Omental fat pad (tissue), 4 donors: ENCODE data around the gene CAV1. TPM values are rescaled to one million over a fixed set of nuclear protein-coding genes. Genes with fewer than 3 reads are reported as not detected.

Experiments used
- ATAC-seq: fragments of 150-250 bp; one replicate; pipeline ENCODE4 v1.9.1; 2016; ENCODE audit warnings: mild to moderate bottlenecking, moderate library complexity; ENCODE audit not compliant: low FRiP score
- DNase-seq: peaks from one replicate; pipeline ENCODE4 v3.0.0-alpha.2; 2019; ENCODE audit warnings: low spot score
- CTCF ChIP-seq, 3 donors: fragments of 450-650 bp; IDR thresholded peaks; one replicate each; pipeline ENCODE4 v1.5.1; 2016 to 2017; ENCODE audit warnings: antibody characterized with exemption in 3 of 3, mild to moderate bottlenecking in 3 of 3, moderate library complexity in 2 of 3
- total RNA-seq, 4 donors: library from RNA; depleted of rRNA; stranded (reverse); fragments of >200 nt; gene quantifications; one replicate each; pipeline ENCODE4 v1.1.0, GENCODE V29; 2016

Gene CAV1
- total RNA-seq, 4 donors from 2014 or later = 354 to 482 (median 468) TPM

GRCh38 chr7:116557066-116557585 lies 32.3 kb downstream of the CAV1 start:
- ATAC-seq (no peak), DNase-seq (no peak)
- no peak for TF ChIP-seq CTCF (IDR thresholded peaks at IDR 0.05)

- no peak for DNase-seq
- no peak for ATAC-seq
- TF ChIP-seq CTCF (IDR thresholded peaks at IDR 0.05) = no peak
Observed at GRCh38 chr7:116557901-116558300, 33.1 kb downstream of the CAV1 start.

- ATAC-seq (peak; percentile 47), DNase-seq (no peak)
- TF ChIP-seq CTCF (IDR thresholded peaks at IDR 0.05) = no peak
Observed at GRCh38 chr7:116560021-116560970, 35.5 kb downstream of the CAV1 start.

- no peak for DNase-seq
- TF ChIP-seq CTCF (IDR thresholded peaks at IDR 0.05) = no peak
- ATAC-seq = no peak
Observed at GRCh38 chr7:116561697-116562483, 37.1 kb downstream of the CAV1 start.

- ATAC-seq (no peak), DNase-seq (no peak)
- no peak for TF ChIP-seq CTCF (IDR thresholded peaks at IDR 0.05)
Observed at GRCh38 chr7:116562529-116563121, 37.8 kb downstream of the CAV1 start.

- DNase-seq = no peak
- ATAC-seq = no peak
- TF ChIP-seq CTCF (IDR thresholded peaks at IDR 0.05) = no peak
Observed at GRCh38 chr7:116565981-116566380, 41.1 kb downstream of the CAV1 start.
